ENCODE data around the gene RBM25.

RBM25 gene

DNA sequence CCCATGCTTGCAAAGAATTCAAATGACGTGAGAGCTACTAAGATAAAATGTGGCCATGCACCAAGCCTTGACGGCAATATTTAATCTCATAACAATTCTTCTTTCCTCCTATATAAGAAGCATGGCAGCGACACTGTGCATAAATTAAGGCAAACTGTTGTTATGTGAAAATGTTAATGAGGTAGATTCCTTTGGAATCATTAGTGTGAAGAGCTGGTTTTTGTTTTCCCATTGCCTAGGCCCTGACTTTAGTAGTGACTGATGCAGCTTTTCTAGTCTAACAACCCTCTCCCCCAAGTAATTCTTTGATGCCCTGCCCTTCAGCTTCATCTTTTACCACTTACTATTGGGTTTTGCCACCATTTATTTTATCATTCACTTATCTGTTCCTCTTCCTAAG lies 67.4 kb downstream of the RBM25 start:
- TF ChIP-seq, protein P1, sequence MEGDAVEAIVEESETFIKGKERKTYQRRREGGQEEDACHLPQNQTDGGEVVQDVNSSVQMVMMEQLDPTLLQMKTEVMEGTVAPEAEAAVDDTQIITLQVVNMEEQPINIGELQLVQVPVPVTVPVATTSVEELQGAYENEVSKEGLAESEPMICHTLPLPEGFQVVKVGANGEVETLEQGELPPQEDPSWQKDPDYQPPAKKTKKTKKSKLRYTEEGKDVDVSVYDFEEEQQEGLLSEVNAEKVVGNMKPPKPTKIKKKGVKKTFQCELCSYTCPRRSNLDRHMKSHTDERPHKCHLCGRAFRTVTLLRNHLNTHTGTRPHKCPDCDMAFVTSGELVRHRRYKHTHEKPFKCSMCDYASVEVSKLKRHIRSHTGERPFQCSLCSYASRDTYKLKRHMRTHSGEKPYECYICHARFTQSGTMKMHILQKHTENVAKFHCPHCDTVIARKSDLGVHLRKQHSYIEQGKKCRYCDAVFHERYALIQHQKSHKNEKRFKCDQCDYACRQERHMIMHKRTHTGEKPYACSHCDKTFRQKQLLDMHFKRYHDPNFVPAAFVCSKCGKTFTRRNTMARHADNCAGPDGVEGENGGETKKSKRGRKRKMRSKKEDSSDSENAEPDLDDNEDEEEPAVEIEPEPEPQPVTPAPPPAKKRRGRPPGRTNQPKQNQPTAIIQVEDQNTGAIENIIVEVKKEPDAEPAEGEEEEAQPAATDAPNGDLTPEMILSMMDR (IDR thresholded peaks at IDR 0.05; ENCODE audit: low read depth, low read length): no peak
- DNase-seq (ENCODE audit: low read depth in 2 of 2): no peak

DNA sequence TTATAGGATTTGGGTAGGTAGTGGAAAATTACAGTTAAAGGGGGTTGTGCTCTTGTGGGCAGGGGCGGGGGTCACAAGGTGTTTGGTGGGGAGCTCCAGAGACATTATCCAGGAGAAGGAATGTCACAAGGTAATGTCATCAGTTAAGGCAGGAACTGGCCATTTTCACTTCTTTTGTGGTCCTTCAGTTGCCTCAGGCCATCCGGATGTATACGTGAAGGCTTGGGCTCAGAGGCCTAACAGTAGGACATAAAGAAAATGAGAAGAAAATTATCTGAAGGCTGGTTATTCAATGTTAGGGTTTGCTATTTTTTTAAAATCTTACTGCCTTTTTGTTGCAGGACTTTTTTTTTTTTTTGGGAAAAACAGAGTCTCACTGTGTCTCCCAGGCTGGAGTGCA lies 75.5 kb downstream of the RBM25 start:
- no peak for DNase-seq (ENCODE audit: low read depth in 2 of 2)
- TF ChIP-seq, protein P1 (IDR thresholded peaks at IDR 0.05; ENCODE audit: low read depth, low read length): no peak
- no peak overlapping the region for H3K4me3 ChIP-seq (replicated peaks in 1 of 2; ENCODE audit: low read depth in 2 of 2, low read length in 2 of 2)

More for the DNA sequence above, 67.4 kb downstream of the RBM25 start:
- no peak overlapping the region for H3K4me3 ChIP-seq (replicated peaks in 1 of 2; ENCODE audit: low read depth in 2 of 2, low read length in 2 of 2)

DNA sequence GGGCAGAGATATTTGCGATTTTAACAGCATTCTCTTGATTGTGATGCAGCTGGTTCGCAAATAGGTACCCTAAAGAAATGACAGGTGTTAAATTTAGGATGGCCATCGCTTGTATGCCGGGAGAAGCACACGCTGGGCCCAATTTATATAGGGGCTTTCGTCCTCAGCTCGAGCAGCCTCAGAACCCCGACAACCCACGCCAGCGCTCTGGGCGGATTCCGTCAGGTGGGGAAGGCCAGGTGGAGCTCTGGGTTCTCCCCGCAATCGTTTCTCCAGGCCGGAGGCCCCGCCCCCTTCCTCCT lies 77.7 kb downstream of the RBM25 start:
- peak overlapping the region; percentile 80 to 81 for H3K4me3 ChIP-seq (replicated peaks in 1 of 2; ENCODE audit: low read depth in 2 of 2, low read length in 2 of 2)
- DNase-seq (ENCODE audit: low read depth in 2 of 2): no peak
- TF ChIP-seq, protein P1 (IDR thresholded peaks at IDR 0.05; ENCODE audit: low read depth, low read length): no peak

DNA sequence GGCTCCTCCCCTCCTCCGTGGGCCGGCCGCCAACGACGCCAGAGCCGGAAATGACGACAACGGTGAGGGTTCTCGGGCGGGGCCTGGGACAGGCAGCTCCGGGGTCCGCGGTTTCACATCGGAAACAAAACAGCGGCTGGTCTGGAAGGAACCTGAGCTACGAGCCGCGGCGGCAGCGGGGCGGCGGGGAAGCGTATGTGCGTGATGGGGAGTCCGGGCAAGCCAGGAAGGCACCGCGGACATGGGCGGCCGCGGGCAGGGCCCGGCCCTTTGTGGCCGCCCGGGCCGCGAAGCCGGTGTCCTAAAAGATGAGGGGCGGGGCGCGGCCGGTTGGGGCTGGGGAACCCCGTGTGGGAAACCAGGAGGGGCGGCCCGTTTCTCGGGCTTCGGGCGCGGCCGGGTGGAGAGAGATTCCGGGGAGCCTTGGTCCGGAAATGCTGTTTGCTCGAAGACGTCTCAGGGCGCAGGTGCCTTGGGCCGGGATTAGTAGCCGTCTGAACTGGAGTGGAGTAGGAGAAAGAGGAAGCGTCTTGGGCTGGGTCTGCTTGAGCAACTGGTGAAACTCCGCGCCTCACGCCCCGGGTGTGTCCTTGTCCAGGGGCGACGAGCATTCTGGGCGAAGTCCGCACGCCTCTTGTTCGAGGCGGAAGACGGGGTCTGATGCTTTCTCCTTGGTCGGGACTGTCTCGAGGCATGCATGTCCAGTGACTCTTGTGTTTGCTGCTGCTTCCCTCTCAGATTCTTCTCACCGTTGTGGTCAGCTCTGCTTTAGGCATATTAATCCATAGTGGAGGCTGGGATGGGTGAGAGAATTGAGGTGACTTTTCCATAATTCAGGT lies 78.3 kb downstream of the RBM25 start, which contains the start of gene PSEN1:
TSS of gene PSEN1 (plus strand) at position 121 of the 839 bp plus-strand sequence. CDS start 11,513 bp downstream, outside the sequence.
- peak; percentile 92 to 93 for DNase-seq (ENCODE audit: low read depth in 2 of 2)
- TF ChIP-seq, protein P1 (IDR thresholded peaks at IDR 0.05; ENCODE audit: low read depth, low read length): no peak
- H3K4me3 ChIP-seq (replicated peaks in 1 of 2; ENCODE audit: low read depth in 2 of 2, low read length in 2 of 2): peak within 1 kb of the TSS; percentile 80 to 81

DNA sequence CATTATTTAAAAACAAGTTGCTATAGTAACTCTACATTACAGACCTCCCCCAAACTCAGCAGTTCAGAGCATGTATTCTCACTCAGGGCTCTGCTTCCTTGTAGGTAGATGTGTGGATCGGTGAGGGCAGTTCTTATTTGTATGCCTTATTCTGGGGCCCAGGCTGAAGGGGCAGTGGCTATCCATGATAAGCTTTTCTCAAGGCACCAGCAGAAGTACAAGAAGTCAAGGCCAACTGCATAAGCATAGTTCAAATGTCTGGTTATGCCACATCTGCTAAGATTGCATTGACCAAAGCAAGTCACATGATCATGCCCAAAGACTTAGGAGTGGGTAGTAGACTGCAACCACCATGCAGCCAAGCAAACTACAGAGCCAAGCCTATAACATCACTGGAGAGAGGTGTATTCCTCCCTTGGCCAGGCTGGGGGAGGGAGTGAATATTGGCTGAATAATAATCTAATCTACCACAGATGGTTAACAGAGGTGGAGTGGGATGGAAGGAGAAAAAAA lies 82.5 kb downstream of the RBM25 start:
- TF ChIP-seq, protein P1 (IDR thresholded peaks at IDR 0.05; ENCODE audit: low read depth, low read length): no peak
- H3K4me3 ChIP-seq (replicated peaks in 1 of 2; ENCODE audit: low read depth in 2 of 2, low read length in 2 of 2): no peak overlapping the region
- no peak for DNase-seq (ENCODE audit: low read depth in 2 of 2)

DNA sequence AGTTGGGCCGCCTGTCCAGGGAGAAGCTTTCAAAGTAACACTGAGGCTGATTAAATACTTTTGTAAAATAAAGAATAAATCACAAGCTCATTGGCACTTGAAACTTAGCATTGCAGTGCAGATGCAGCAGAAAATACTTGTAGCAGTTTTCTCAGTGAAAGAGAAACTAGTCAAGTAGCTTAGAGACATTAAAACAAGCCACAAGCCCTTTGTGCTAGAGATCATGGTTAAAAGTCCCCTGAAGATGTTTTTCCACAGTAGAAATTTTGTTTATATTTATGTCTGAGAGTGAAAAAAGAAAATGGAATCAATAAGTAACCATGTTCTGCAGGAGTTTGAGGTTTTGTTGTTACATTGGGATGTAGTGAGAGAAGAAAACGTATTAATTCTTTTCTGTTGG lies 83.9 kb downstream of the RBM25 start:
- TF ChIP-seq, protein P1 (IDR thresholded peaks at IDR 0.05; ENCODE audit: low read depth, low read length): no peak
- DNase-seq (ENCODE audit: low read depth in 2 of 2): no peak
- H3K4me3 ChIP-seq (replicated peaks in 1 of 2; ENCODE audit: low read depth in 2 of 2, low read length in 2 of 2): no peak overlapping the region
